ENCODE results near the gene ZNF593OS.

GRCh38 chr1:26197301-26197700 is 25.7 kb upstream of the ZNF593OS start:
- no peak for TF ChIP-seq EZH2 (IDR thresholded peaks at IDR 0.05; ENCODE audit: borderline replicate concordance, low read depth, low read length, severe bottlenecking)
- TF ChIP-seq, protein P1, sequence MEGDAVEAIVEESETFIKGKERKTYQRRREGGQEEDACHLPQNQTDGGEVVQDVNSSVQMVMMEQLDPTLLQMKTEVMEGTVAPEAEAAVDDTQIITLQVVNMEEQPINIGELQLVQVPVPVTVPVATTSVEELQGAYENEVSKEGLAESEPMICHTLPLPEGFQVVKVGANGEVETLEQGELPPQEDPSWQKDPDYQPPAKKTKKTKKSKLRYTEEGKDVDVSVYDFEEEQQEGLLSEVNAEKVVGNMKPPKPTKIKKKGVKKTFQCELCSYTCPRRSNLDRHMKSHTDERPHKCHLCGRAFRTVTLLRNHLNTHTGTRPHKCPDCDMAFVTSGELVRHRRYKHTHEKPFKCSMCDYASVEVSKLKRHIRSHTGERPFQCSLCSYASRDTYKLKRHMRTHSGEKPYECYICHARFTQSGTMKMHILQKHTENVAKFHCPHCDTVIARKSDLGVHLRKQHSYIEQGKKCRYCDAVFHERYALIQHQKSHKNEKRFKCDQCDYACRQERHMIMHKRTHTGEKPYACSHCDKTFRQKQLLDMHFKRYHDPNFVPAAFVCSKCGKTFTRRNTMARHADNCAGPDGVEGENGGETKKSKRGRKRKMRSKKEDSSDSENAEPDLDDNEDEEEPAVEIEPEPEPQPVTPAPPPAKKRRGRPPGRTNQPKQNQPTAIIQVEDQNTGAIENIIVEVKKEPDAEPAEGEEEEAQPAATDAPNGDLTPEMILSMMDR (IDR thresholded peaks at IDR 0.05; ENCODE audit: borderline replicate concordance, extremely low read depth, low read length, poor library complexity, severe bottlenecking), result no peak

Data from DND-41 (cell line).